Common myeloid progenitor, CD34-positive (primary cell): ENCODE data around the gene UCN3.

Source experiments
- CTCF ChIA-PET: fragments of 350-600 bp; sonication (Branson Sonifier 250); formaldehyde crosslinking; loops from one replicate; lab custom pipeline; 2021; ENCODE audit warnings: antibody characterized with exemption; lab: Charles Lee
- POLR2A ChIA-PET: fragments of 350-600 bp; sonication (Branson Sonifier 250); formaldehyde crosslinking; loops from one replicate; lab custom pipeline; 2021; ENCODE audit warnings: antibody characterized with exemption; lab: Charles Lee
- DNase-seq, 3 donors: peaks; one replicate each; pipeline versions ENCODE4 v3.0.0 to v3.0.0-alpha.2; 2013
- H3K27ac ChIP-seq, 2 experiments: 1 replicate in 1 of 2; 2 replicates in 1 of 2; pipeline ENCODE4 v1.7.0; 2013; ENCODE audit warnings: inconsistent platforms in 2 of 2, low read length in 2 of 2, mild to moderate bottlenecking in 2 of 2, low read depth in 1 of 2, moderate library complexity in 1 of 2; ENCODE audit not compliant: severe bottlenecking in 2 of 2, insufficient read depth in 1 of 2, poor library complexity in 1 of 2
- H3K27me3 ChIP-seq, 5 experiments: replicated peaks in 2 of 5; 1 replicate in 3 of 5; 2 replicates in 2 of 5; pipeline versions ENCODE4 v1.6.1 to v1.7.0; 2013; ENCODE audit warnings: low read length in 4 of 5, mild to moderate bottlenecking in 2 of 5, moderate library complexity in 2 of 5, inconsistent platforms in 1 of 5; ENCODE audit not compliant: insufficient read depth in 5 of 5, control insufficient read depth in 4 of 5
- H3K36me3 ChIP-seq, 4 experiments: 1 replicate in 2 of 4; 2 replicates in 2 of 4; pipeline versions ENCODE4 v1.6.1 to v1.7.0; 2013; ENCODE audit warnings: low read length in 3 of 4, control low read depth in 1 of 4, mild to moderate bottlenecking in 1 of 4; ENCODE audit not compliant: control insufficient read depth in 4 of 4, insufficient read depth in 4 of 4
- H3K4me1 ChIP-seq, 4 experiments: 1 replicate in 3 of 4; 2 replicates in 1 of 4; pipeline versions ENCODE4 v1.6.1 to v1.7.1; 2013; ENCODE audit warnings: low read length in 3 of 4, mild to moderate bottlenecking in 3 of 4, control low read depth in 1 of 4, inconsistent platforms in 1 of 4, moderate library complexity in 1 of 4; ENCODE audit not compliant: control insufficient read depth in 4 of 4, insufficient read depth in 4 of 4; ENCODE audit errors: control extremely low read depth in 1 of 4
- H3K4me3 ChIP-seq, 7 experiments: 1 replicate in 4 of 7; 2 replicates in 3 of 7; pipeline versions ENCODE4 v1.5.1 to v1.7.0; 2013; ENCODE audit warnings: mild to moderate bottlenecking in 7 of 7, low read length in 6 of 7, moderate library complexity in 6 of 7, inconsistent platforms in 2 of 7, low read depth in 2 of 7, control low read depth in 1 of 7; ENCODE audit not compliant: insufficient read depth in 4 of 7, control insufficient read depth in 1 of 7; ENCODE audit errors: extremely low read depth in 1 of 7
- H3K9me3 ChIP-seq, 5 experiments: 1 replicate in 4 of 5; 2 replicates in 1 of 5; pipeline versions ENCODE4 v1.6.1 to v1.7.1; 2013; ENCODE audit warnings: low read length in 4 of 5, mild to moderate bottlenecking in 2 of 5, inconsistent platforms in 1 of 5, low read depth in 1 of 5, moderate library complexity in 1 of 5; ENCODE audit not compliant: control insufficient read depth in 4 of 5, insufficient read depth in 2 of 5; ENCODE audit errors: control extremely low read depth in 1 of 5
- WGBS: methylation state at CpG from one replicate; pipeline ENCODE4 v1.1.5; 2013; ENCODE audit not compliant: insufficient coverage; 5-methylcytosine and 5-hydroxymethylcytosine counted together

Gene UCN3

DNA sequence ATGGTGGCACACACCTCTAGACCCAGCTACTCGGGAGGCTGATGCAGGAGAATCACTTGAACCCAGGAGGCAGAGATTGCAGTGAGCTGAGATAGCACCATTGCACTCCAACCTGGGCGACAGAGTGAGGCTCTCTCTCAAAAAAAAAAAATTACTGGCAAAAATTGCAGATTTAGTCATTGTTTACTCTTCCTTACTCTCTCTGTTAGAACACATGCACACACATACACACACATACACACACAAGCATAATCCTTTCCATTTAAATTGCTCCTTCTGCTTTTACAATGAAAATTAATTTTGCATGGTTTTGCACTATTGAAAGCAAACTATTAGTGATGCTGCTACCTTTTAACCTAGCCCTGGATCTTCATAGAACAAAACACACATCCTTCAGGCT lies 15.4 kb upstream of the UCN3 start:
- WGBS = 100% methylated on average over 2 of the region's 2 CpGs
- ChIA-PET CTCF (no interaction called here), POLR2A (no interaction called here)
- Histone ChIP-seq H3K4me3 (no peak overlapping the region), H3K27me3 (no peaks in the 10 kb centered on the region), H3K9me3 (no peaks in the 10 kb centered on the region), H3K27ac (no peak overlapping the region), H3K36me3 (no peaks in the 10 kb centered on the region), H3K4me1 (no peaks in the 10 kb centered on the region)
- DNase-seq = no peak

DNA sequence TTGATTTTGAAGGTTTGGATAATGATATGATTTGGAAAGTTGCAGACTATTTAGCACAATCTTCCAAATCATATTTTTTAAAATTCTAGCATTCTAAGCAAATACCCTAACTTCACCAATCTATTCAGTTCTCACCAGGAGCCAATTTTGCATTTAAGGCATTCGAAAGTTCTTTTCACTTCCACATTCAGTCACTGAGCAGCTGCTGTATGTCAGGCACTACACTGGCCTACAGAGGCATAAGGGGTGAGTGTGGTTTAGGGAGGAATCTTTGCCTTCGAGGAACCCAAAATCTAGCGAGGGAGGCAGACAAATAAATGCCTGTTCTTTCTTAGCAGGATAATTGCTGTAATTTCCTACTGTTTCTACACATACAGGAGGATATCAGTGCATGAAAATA lies 10.7 kb upstream of the UCN3 start:
- H3K27ac ChIP-seq = no peak overlapping the region
- no peaks in the 10 kb centered on the region for H3K4me1 ChIP-seq
- ChIA-PET POLR2A (no interaction called here), CTCF (no interaction called here)
- peaks cover 0 to 3% (median 0%) of the 10 kb centered on the region in 5 experiments for H3K9me3 ChIP-seq
- no peak overlapping the region for H3K4me3 ChIP-seq
- H3K36me3 ChIP-seq = no peaks in the 10 kb centered on the region
- H3K27me3 ChIP-seq = no peaks in the 10 kb centered on the region
- 43% methylated on average over 2 of the region's 3 CpGs for WGBS
- no peak for DNase-seq

DNA sequence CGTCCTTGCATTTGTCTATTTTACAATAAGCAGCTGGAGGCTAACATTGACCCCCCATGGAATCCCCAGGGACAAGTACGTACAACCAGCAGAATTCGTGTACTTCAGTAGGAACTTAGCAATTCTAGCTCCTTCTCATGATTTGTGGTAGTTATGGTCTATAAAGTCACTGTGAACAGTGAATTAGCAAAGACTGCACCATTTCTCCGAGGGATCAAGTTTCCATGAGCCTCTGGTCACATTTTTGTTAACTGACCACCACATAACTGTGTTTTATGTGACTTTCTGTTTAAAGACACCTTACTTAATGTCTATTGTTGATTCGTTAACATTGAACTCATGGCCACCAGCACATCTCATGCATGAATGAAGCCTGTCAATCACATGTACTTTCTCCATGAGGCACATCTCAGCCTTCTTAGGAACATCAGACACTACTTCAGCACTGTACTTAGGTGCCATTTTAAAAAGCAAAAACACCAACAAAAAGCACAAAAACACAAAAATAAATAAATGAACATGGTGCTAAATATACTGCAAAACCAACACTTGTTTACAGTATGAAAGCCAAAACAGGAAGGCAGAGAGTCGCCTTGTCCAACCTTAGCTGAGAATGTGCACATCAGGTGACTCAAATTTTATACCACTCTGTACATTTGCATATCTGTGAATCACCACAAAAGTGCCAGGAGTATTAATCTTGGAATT lies 9.0 kb upstream of the UCN3 start:
- Histone ChIP-seq H3K9me3 (peaks cover 0 to 3% (median 0%) of the 10 kb centered on the region in 5 experiments), H3K36me3 (no peaks in the 10 kb centered on the region), H3K4me3 (no peak overlapping the region), H3K27ac (no peak overlapping the region), H3K4me1 (no peaks in the 10 kb centered on the region), H3K27me3 (no peaks in the 10 kb centered on the region)
- ChIA-PET CTCF (interaction anchor here (1.0 kb wide), 1 partner anchor 14 kb away, joined by 3 read pairs; no protein-coding TSS in a partner anchor), POLR2A (no interaction called here)
- WGBS = 97% methylated on average over 5 of the region's 6 CpGs
- DNase-seq = no peak

DNA sequence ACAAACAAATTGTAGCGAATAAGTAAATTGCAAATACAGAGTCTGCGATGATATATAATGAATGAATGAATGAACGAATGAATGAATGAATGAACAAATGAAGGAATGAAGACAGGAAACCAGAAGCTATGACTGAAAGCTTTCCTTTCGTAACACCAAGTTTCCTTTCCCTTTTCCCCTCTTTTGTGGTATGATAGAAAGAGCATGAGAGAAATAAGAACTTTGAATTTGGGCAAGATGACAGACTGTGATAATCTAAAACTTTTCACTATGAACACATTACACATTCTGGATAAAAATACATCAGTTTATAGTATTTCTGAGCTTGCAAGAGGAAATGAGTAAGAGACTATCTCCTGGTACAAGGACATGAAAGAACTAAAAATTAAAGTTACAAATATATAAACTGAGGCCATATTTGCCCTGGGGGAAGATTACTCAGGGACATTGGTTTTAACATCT lies 8.4 kb upstream of the UCN3 start:
- H3K9me3 ChIP-seq = peaks cover 0 to 3% (median 0%) of the 10 kb centered on the region in 5 experiments
- ChIA-PET POLR2A (no interaction called here), CTCF (interaction anchor here (1.0 kb wide), 1 partner anchor 13 kb away, joined by 3 read pairs; no protein-coding TSS in a partner anchor)
- no peak for DNase-seq
- no peak overlapping the region for H3K27ac ChIP-seq
- H3K4me3 ChIP-seq = no peak overlapping the region
- 83% methylated on average over 3 of the region's 4 CpGs for WGBS
- H3K27me3 ChIP-seq = no peaks in the 10 kb centered on the region
- H3K4me1 ChIP-seq = no peaks in the 10 kb centered on the region
- no peaks in the 10 kb centered on the region for H3K36me3 ChIP-seq

DNA sequence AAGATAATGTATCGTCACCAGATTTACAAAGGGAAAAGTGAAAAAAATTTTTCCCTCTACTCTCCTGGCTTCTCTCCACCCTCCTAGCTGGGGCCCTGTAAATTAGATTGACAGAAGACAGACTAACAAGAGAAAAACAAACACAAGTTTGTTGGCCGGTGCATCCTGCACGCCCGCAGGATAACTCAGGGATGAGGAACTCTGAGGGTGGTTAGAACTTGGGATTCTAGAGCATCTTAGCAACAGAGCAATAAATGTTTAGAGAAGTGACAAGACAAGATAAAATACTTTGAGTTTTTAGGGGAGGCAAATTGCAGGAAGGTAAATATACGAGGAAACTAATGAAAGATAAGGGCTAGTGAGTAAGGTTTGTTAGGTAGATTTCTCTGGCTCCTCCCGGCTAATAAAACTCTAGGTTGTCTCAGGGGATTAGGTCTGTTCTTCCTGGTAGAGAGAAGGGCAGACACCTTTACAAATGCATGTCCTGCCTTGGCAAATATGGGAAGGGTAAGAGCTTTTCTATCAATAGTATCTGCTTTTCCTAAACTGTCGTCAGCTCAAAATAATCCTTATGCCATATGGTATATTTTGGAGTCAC lies 4.3 kb upstream of the UCN3 start:
- peaks cover 0 to 2% (median 0%) of the 10 kb centered on the region in 5 experiments for H3K27me3 ChIP-seq
- H3K27ac ChIP-seq = no peak overlapping the region
- no peak overlapping the region for H3K4me3 ChIP-seq
- WGBS = 92% methylated on average over 6 of the region's 7 CpGs
- H3K4me1 ChIP-seq = peaks cover 0 to 4% (median under 1%) of the 10 kb centered on the region in 4 experiments
- ChIA-PET CTCF (interaction anchor here (1.4 kb wide), 1 partner anchor 17 kb away, joined by 3 read pairs; no protein-coding TSS in a partner anchor), POLR2A (no interaction called here)
- peaks cover 0 to 3% (median 0%) of the 10 kb centered on the region in 5 experiments for H3K9me3 ChIP-seq
- DNase-seq = no peak
- no peaks in the 10 kb centered on the region for H3K36me3 ChIP-seq

DNA sequence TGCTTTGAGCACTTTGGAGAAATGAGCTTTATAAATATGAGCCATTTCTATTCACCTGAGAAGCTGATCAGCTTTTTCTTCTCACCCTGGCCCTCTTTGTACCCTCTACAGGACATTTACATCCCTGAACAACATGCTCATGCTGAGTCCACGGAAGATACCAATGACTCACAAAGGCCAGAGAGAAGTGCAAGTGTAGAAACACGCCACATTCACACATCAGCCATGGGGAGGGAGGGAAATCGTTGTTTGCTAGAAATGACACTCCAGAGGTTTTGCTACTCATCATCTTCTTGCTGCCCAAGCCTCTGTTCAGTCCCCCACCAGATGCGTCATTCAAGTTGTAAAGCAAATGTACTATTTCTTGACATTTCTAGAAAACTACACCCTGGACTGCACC lies 2.8 kb upstream of the UCN3 start:
- no peak overlapping the region for H3K27ac ChIP-seq
- peaks cover 0 to 3% (median 0%) of the 10 kb centered on the region in 5 experiments for H3K9me3 ChIP-seq
- peaks cover 0 to 2% (median 0%) of the 10 kb centered on the region in 5 experiments for H3K27me3 ChIP-seq
- POLR2A ChIA-PET = no interaction called here
- no peak for DNase-seq
- H3K4me3 ChIP-seq = no peak overlapping the region
- WGBS = 94% methylated on average over 3 of the region's 4 CpGs
- H3K4me1 ChIP-seq = peaks cover 0 to 12% (median 4%) of the 10 kb centered on the region in 4 experiments
- H3K36me3 ChIP-seq = no peaks in the 10 kb centered on the region
- CTCF ChIA-PET = no interaction called here

DNA sequence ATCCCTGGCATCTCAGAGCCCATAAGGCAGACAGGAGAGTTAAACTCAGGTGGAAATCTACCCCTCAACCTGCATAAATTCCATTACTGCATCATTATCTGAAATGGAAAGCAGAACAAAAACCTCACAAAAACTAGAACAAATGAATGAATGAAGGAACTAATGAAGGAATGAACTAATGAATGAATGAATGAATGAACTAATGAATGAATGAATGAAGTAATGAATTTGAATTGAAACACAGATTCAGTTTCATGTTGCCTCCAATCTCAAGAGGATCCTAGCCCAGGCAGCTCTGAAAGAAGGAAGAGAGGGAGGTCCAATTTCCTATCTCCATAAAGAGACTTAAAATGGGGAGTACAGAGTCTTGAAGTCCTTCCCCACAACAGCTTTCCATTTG lies 1.9 kb upstream of the UCN3 start:
- Histone ChIP-seq H3K27me3 (peaks cover 0 to 2% (median 0%) of the 10 kb centered on the region in 5 experiments), H3K36me3 (no peaks in the 10 kb centered on the region), H3K4me1 (peaks cover 0 to 14% (median 4%) of the 10 kb centered on the region in 4 experiments), H3K9me3 (no peaks in the 10 kb centered on the region), H3K27ac (no peak overlapping the region), H3K4me3 (no peak overlapping the region)
- ChIA-PET CTCF (no interaction called here), POLR2A (no interaction called here)
- DNase-seq = no peak
